Duodenal mucosa (tissue), 2 donors: ENCODE measurements around the gene CD79B.
"Not testable (repeated sequence)": the region's sequence is repeated elsewhere in the genome, so short reads cannot be mapped to it uniquely, and the experiment has no call there.

ENCODE experiments used
- H3K27ac ChIP-seq: one replicate; pipeline ENCODE4 v1.7.0; 2013; ENCODE audit warnings: low read depth, low read length
- H3K27me3 ChIP-seq, 2 donors: one replicate each; pipeline ENCODE4 v1.7.0; 2013; ENCODE audit warnings: low read length in 2 of 2, control low read depth in 1 of 2; ENCODE audit not compliant: insufficient read depth in 2 of 2, control insufficient read depth in 1 of 2
- H3K36me3 ChIP-seq, 2 donors: one replicate each; pipeline ENCODE4 v1.7.0; 2013; ENCODE audit warnings: low read length in 2 of 2, control low read depth in 1 of 2; ENCODE audit not compliant: insufficient read depth in 2 of 2, control insufficient read depth in 1 of 2
- H3K4me1 ChIP-seq, 2 donors: one replicate each; pipeline ENCODE4 v1.7.0; 2013; ENCODE audit warnings: low read length in 2 of 2, control low read depth in 1 of 2; ENCODE audit not compliant: insufficient read depth in 2 of 2, control insufficient read depth in 1 of 2
- H3K4me3 ChIP-seq, 2 donors: one replicate each; pipeline ENCODE4 v1.7.0; 2013; ENCODE audit warnings: low read length in 2 of 2, low read depth in 1 of 2
- H3K9ac ChIP-seq, 2 donors: one replicate each; pipeline ENCODE4 v1.7.0; 2013; ENCODE audit warnings: low read length in 2 of 2, low read depth in 1 of 2
- H3K9me3 ChIP-seq, 2 donors: one replicate each; pipeline ENCODE4 v1.7.0; 2013; ENCODE audit warnings: low read length in 2 of 2, control low read depth in 1 of 2; ENCODE audit not compliant: control insufficient read depth in 1 of 2

The CD79B gene

GRCh38 chr17:63922402-63922801 lies 9.7 kb downstream of the CD79B start:
- not testable (repeated sequence) for H3K27me3 ChIP-seq, H3K9ac ChIP-seq, H3K4me3 ChIP-seq, H3K27ac ChIP-seq, H3K36me3 ChIP-seq, H3K9me3 ChIP-seq, H3K4me1 ChIP-seq

DNA sequence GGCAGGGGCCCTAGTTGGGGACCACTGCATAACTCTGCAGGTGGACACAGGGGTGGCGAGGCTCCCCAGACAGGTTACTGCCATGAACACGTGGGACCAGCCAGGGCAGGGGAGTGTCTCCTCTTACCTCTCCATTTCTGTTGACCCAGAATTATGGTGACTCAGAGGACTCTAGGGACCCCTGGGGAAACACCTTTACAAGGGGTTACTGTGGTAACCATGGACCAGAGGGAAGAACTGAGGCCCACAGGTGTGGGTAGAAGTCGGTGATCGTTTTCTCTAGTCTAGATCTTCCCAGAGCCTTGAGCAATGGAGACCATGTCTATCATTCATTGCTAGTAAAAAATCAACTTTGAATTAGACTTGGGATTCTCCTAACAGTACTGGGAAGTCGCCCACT lies 11.4 kb downstream of the CD79B start:
- H3K27me3 ChIP-seq, H3K4me3 ChIP-seq, H3K36me3 ChIP-seq, H3K4me1 ChIP-seq, H3K9ac ChIP-seq, H3K27ac ChIP-seq, H3K9me3 ChIP-seq: not testable (repeated sequence)

DNA sequence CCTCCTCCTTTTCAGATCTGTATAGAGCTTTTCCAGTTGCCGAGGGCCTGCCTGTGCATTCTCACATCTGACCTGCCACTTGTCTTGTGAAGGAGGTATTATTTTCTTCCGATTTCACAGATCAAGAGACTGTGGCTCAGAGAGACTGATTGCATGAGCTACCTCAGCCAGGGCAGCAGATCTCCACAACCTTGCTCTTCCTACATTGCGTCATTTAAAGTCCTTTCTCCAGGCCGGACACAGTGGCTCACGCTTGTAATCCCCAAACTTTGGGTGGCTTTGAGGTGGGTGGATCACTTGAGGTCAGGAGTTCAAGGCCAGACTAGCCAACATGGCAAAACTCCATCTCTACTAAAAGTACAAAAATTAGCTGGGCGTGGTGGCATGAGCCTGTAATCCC lies 12.1 kb downstream of the CD79B start:
- H3K27ac ChIP-seq, H3K4me3 ChIP-seq, H3K9me3 ChIP-seq, H3K4me1 ChIP-seq, H3K36me3 ChIP-seq, H3K9ac ChIP-seq, H3K27me3 ChIP-seq: not testable (repeated sequence)

GRCh38 chr17:63919311-63919723 lies 12.8 kb downstream of the CD79B start:
- H3K4me1 ChIP-seq, result no peaks in the 10 kb centered on the region
- no peaks in the 10 kb centered on the region for H3K36me3 ChIP-seq
- no peak overlapping the region for H3K9ac ChIP-seq
- H3K27me3 ChIP-seq, result peaks cover 0 to 5% of the 10 kb centered on the region in 2 donors
- H3K27ac ChIP-seq, result no peak overlapping the region
- H3K9me3 ChIP-seq, result no peaks in the 10 kb centered on the region
- no peak overlapping the region for H3K4me3 ChIP-seq

DNA sequence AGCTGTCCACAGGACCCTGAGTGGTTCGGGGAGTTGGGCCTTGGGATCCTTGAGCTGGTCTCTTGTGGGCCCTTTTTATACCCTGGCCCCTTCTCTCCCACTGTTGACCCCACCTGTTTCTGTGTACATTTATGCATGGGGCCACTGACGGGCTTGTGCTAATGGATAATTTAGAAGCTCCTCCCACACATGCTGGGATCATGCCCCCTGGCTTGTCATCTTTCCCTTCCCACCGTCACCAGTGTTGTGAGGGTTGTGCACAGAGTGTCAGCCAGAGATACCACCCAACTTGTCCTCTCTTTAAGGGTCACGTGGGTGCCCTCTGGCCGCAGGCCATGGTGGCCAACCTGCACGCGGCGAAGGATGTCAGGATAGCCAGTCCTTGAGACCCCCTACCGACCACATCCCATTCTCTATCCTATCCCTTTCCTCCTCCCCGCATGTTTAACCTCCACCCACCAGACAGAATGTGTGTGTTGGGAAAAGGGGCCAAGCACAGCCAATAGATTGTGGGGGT lies 13.3 kb downstream of the CD79B start, which contains the start of gene GH1:
Gene GH1, minus strand, starts transcription at position 51 of the 517 bp plus-strand sequence. CDS start 63 bp downstream, outside the sequence.
- not testable (repeated sequence) for H3K4me1 ChIP-seq, H3K36me3 ChIP-seq, H3K27ac ChIP-seq, H3K9me3 ChIP-seq, H3K4me3 ChIP-seq, H3K9ac ChIP-seq, H3K27me3 ChIP-seq

- Histone ChIP-seq H3K27me3 (peaks cover 0 to 5% of the 10 kb centered on the region in 2 donors), H3K9ac (no peak overlapping the region), H3K36me3 (no peaks in the 10 kb centered on the region), H3K9me3 (no peaks in the 10 kb centered on the region), H3K4me1 (no peaks in the 10 kb centered on the region), H3K4me3 (no peak overlapping the region), H3K27ac (no peak overlapping the region)
Measured at GRCh38 chr17:63918305-63918704, 13.8 kb downstream of the CD79B start.

GRCh38 chr17:63917646-63918045 lies 14.5 kb downstream of the CD79B start:
- no peak overlapping the region for H3K27ac ChIP-seq
- peaks cover 0 to 5% of the 10 kb centered on the region in 2 donors for H3K27me3 ChIP-seq
- no peaks in the 10 kb centered on the region for H3K9me3 ChIP-seq
- no peak overlapping the region for H3K4me3 ChIP-seq
- no peak overlapping the region for H3K9ac ChIP-seq
- H3K36me3 ChIP-seq, result no peaks in the 10 kb centered on the region
- no peaks in the 10 kb centered on the region for H3K4me1 ChIP-seq

GRCh38 chr17:63917206-63917605 lies 14.9 kb downstream of the CD79B start:
- not testable (repeated sequence) for H3K27me3 ChIP-seq, H3K36me3 ChIP-seq, H3K4me1 ChIP-seq, H3K4me3 ChIP-seq, H3K27ac ChIP-seq, H3K9me3 ChIP-seq, H3K9ac ChIP-seq

DNA sequence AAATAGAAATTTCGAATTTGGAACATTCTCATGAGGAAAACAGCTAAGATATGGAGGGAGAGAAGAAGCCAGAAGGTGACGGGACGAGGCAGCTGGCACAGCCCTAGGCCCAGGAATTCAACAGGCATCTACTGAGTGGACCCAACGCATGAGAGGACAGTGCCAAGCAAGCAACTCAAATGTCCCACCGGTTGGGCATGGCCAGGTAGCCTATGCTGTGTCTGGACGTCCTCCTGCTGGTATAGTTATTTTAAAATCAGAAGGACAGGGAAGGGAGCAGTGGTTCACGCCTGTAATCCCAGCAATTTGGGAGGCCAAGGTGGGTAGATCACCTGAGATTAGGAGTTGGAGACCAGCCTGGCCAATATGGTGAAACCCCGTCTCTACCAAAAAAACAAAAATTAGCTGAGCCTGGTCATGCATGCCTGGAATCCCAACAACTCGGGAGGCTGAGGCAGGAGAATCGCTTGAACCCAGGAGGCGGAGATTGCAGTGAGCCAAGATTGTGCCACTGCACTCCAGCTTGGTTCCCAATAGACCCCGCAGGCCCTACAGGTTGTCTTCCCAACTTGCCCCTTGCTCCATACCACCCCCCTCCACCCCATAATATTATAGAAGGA lies 15.5 kb downstream of the CD79B start:
- peak overlapping the region in 1 of 2 donors; percentile 63 for H3K9ac ChIP-seq
- peaks cover 0 to 5% of the 10 kb centered on the region in 2 donors for H3K27me3 ChIP-seq
- H3K4me3 ChIP-seq, result no peak overlapping the region
- no peaks in the 10 kb centered on the region for H3K36me3 ChIP-seq
- H3K27ac ChIP-seq, result no peak overlapping the region
- no peaks in the 10 kb centered on the region for H3K9me3 ChIP-seq
- H3K4me1 ChIP-seq, result no peaks in the 10 kb centered on the region

GRCh38 chr17:63915753-63916152 lies 16.4 kb downstream of the CD79B start:
- not testable (repeated sequence) for H3K9ac ChIP-seq, H3K4me3 ChIP-seq, H3K9me3 ChIP-seq, H3K36me3 ChIP-seq, H3K4me1 ChIP-seq, H3K27me3 ChIP-seq, H3K27ac ChIP-seq
